Stimulated activated effector memory CD8-positive, alpha-beta T cell treated with anti-CD3 and anti-CD28 coated beads, Interleukin-12 subunit alpha, Interleukin-12 subunit beta, amount 100 ng/mL, for 72 hours (primary cell): Measurements from ENCODE around the gene MYH7.

ENCODE experiments used
- ATAC-seq: fragments of 150-1000 bp; cut with Tn5 transposase; 2 replicates; pipeline ENCODE4 v1.10.0; 2021
- DNase-seq, 2 donors: peaks; one replicate each; pipeline ENCODE4 v3.0.0; 2021 to 2022; ENCODE audit warnings: low spot score in 2 of 2
- H3K27ac Mint-ChIP-seq: one replicate; pipeline ENCODE4 v1.8.0; 2022; ENCODE audit warnings: mild to moderate bottlenecking, mixed read lengths
- H3K36me3 Mint-ChIP-seq: one replicate; pipeline ENCODE4 v1.8.0; 2022; ENCODE audit warnings: mild to moderate bottlenecking, mixed read lengths
- H3K4me1 Mint-ChIP-seq: one replicate; pipeline ENCODE4 v1.8.0; 2022; ENCODE audit warnings: mixed read lengths
- H3K4me3 Mint-ChIP-seq: one replicate; pipeline ENCODE4 v1.8.0; 2022; ENCODE audit warnings: mild to moderate bottlenecking, mixed read lengths
- H3K9me3 Mint-ChIP-seq: one replicate; pipeline ENCODE4 v1.8.0; 2022; ENCODE audit warnings: mixed read lengths

The MYH7 gene

DNA sequence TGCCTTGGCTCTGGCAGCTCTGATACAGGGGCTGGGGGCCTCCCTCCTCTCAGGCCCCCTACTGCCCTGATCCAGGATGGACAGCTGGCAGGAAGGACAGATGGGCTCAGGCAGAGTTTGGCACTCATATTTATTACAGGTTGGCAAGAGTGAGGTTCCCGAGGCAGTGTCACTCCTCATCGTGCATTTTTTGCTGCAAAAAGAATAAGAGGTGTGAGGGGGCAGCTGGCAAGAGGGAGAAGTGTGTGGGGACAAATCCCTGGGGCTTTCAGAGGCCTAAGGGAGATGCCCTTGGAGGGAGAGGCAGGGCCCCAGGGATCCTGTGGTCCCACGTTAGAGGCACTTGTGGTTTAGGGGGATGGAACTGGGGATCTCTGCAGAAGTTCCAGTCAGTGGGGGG, 53.6 kb downstream of the MYH7 start:
- no peaks in the 10 kb centered on the region for H3K9me3 Mint-ChIP-seq
- no peaks in the 10 kb centered on the region for H3K4me1 Mint-ChIP-seq
- H3K4me3 Mint-ChIP-seq: no peak overlapping the region
- ATAC-seq (no peak), DNase-seq (no peak)
- peak overlapping the region; percentile 24 for H3K27ac Mint-ChIP-seq
- H3K36me3 Mint-ChIP-seq: no peaks in the 10 kb centered on the region

DNA sequence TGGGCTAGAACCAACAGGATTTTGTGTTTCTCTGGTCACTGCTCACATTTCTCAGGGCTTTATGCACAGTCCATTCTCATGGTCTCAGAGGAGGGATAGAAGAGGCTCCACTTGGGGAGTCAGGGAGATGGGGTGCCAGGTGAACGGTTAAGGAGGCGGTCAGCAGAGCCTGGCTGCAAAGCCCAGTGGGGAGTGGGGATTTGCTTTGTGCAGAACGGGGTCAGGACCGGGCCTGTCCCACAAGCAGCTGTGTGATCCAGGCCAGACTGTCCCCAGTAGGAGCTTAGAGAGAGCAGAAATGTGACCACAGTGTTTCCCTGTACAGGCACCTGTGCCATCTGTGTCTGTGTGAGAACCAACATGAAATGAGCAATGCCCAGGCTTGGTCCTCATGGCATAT, 54.5 kb downstream of the MYH7 start:
- Mint-ChIP-seq H3K4me3 (no peak overlapping the region), H3K27ac (no peak overlapping the region), H3K36me3 (no peaks in the 10 kb centered on the region), H3K4me1 (no peaks in the 10 kb centered on the region), H3K9me3 (no peaks in the 10 kb centered on the region)
- no peak for ATAC-seq
- DNase-seq: no peak

DNA sequence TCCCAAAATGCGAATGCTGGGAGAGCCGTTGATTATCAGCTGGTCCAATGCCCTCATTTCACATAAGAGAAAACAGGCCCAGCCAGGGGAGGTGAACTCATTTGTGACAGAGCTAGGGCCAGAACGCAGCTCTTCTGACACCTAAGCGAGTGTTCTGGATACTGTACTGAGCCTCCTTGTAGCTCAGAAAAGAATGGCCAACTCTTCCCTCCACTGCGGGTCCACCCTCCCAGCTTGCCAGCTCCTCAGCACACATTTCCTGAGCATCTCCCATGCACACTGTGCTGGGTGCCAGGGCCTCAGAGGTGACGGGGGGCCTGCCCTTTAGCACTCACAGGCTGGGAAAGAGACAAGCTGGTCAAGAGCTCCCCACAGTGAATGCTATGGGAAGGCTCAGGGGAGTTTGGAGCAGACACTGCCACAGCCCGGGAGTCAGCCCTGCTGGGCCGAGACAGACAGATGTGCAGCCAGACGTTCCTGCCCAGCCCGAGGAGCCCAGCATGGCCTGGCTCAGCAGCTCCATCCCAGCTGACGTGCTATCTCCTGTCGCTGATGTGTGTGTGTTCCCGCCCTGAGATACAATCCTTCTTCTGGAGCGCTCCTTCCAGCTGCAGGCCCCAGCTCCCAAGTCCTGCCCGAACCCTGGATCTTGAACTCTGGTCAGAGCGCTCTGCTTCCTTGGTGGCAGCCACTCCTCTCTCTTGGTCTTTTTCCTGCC, 55.1 kb downstream of the MYH7 start:
- H3K9me3 Mint-ChIP-seq: no peaks in the 10 kb centered on the region
- no peak for ATAC-seq

DNA sequence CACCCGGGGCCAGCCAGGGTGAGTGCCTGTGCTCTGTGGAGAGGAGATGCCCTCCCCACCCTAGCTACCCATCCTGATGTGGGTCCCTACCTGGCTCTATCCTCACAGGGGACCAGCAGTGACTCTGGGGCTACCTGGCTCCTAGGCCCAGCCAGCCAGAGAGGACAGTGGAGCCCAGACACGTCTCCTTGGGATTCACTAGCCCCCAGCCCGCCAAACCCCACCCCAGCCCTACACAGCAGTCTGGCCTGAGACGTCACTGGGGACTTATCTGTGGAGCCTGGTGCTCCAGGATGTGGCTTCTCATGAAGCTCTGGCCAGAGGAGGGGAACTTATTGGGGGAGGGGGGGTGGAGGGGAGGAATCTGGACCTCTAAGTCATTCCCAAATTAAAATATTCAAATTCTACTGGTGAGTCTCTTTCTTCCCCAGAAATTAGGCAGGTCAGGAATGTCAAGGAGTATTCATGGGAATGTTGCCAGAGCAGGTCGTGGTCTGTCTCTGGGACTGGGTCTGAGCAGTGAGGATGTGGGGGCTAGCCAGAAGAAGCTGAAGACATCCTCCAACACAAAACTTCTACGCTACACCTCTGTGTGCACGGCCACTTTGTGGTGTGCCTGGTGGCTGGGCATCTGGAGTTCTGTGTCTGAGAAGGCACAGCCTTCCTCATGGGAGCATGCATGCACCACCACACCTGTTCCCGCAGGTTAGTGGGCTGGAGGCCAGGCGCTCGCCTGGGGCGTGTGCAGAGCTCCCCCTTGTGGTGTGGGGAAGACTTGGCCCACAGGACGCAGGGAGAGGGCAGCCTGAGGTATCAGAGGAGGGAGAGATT, 55.9 kb downstream of the MYH7 start:
- H3K4me3 Mint-ChIP-seq: no peak overlapping the region
- no peak overlapping the region for H3K27ac Mint-ChIP-seq
- no peaks in the 10 kb centered on the region for H3K4me1 Mint-ChIP-seq
- ATAC-seq: peak; percentile 69
- H3K9me3 Mint-ChIP-seq: no peaks in the 10 kb centered on the region
- DNase-seq: peak; percentile 55 to 77
- H3K36me3 Mint-ChIP-seq: no peaks in the 10 kb centered on the region

More for the DNA sequence above, 55.1 kb downstream of the MYH7 start:
- Mint-ChIP-seq H3K4me3 (no peak overlapping the region), H3K36me3 (no peaks in the 10 kb centered on the region), H3K4me1 (no peaks in the 10 kb centered on the region), H3K27ac (no peak overlapping the region)
- no peak for DNase-seq

DNA sequence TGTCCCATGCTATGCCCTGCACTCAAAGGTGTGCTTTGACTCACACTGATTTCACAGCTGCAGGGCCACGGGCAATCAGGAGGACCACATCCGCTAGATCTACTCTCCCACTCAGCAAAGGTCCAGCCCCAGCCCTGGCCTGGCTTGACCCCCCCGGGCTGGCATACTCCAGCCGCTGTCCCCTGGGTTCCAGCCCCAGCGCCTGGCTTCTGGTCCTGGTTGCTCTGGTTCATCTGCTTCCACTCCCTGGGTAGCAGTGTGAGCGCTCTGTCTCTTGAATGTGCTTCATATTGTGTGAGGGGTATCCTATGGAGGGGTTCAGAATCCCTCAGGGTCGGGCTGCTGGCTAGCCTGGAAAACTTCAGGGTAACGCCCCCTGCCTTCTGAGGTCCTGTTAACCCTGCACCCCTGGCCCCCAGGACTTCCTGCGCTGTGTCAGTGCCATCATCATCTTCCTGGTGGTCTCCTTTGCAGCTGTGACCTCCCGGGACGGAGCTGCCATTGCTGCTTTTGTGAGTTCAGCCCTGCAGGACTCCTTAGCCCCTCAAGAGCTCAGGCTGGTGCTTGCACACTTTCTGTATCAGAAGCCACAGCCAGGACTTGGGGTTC, 56.7 kb downstream of the MYH7 start:
- H3K36me3 Mint-ChIP-seq: no peaks in the 10 kb centered on the region
- ATAC-seq (no peak), DNase-seq (no peak)
- no peak overlapping the region for H3K27ac Mint-ChIP-seq
- H3K9me3 Mint-ChIP-seq: no peaks in the 10 kb centered on the region
- H3K4me1 Mint-ChIP-seq: no peaks in the 10 kb centered on the region
- H3K4me3 Mint-ChIP-seq: no peak overlapping the region

DNA sequence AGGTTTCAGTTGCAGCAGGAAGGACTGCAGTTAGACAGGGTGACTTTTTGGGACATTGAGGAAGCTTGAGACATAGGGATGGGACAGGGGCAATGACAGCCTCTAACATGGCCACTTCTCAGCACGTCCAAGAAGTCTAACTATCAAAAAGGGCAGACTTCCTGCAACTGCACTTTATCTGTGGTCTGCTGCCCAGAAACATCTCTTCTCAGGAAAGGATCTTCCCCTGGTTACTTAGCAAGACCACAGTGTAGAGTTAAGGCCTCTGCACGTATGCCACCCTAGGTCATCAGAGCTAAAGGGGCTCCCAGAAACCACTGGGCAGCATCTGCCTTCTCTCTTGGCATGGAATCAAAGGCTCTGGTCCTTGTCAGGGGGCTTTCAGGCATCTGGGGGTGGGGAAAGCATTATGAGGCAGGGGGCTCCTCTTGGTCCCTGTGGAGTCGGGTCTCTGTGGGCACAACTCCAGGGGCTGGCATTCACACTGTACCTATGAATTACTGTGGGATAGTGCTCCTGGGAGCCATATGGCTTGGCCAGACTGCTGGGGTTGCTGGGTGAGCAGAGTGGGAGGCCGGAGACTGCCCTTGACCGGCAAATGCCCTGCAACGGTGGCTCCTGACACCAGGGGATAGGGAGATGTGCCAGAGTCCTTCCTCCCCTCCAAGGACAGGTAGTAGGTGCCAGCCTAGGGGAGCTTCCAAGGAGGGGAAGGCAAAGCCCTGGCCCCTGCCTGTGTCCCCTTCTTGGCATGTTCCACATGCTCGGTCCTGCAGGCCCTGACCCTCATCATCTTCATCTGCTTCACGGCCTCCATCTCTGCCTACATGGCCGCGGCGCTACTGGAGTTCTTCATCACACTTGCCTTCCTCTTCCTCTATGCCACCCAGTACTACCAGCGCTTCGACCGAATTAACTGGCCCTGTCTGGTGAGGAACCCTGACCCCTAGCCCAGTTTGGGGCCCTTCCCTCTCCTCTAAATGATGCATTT, 57.6 kb downstream of the MYH7 start:
- ATAC-seq (no peak), DNase-seq (no peak)
- no peaks in the 10 kb centered on the region for H3K4me1 Mint-ChIP-seq
- no peak overlapping the region for H3K4me3 Mint-ChIP-seq
- H3K27ac Mint-ChIP-seq: peak overlapping the region; percentile 54
- no peaks in the 10 kb centered on the region for H3K9me3 Mint-ChIP-seq
- H3K36me3 Mint-ChIP-seq: no peaks in the 10 kb centered on the region

DNA sequence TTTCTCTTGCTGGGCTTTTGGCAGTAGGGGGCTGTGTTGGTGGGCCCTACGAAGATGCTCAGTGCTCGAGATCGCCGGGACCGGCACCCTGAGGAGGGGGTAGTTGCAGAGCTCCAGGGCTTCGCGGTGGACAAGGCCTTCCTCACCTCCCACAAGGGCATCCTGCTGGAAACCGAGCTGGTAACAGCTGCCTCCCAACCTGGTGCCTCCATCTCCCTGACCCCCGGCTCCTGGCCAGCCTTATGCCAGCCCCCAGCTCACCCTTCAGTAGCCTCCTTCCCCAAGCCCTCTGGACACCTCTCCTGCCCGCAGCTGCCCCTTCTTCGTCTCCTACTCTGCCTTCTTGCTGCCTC, 58.3 kb downstream of the MYH7 start:
- no peak overlapping the region for H3K4me3 Mint-ChIP-seq
- no peaks in the 10 kb centered on the region for H3K4me1 Mint-ChIP-seq
- no peaks in the 10 kb centered on the region for H3K9me3 Mint-ChIP-seq
- H3K36me3 Mint-ChIP-seq: no peaks in the 10 kb centered on the region
- H3K27ac Mint-ChIP-seq: peak overlapping the region; percentile 54
- ATAC-seq (no peak), DNase-seq (no peak)

DNA sequence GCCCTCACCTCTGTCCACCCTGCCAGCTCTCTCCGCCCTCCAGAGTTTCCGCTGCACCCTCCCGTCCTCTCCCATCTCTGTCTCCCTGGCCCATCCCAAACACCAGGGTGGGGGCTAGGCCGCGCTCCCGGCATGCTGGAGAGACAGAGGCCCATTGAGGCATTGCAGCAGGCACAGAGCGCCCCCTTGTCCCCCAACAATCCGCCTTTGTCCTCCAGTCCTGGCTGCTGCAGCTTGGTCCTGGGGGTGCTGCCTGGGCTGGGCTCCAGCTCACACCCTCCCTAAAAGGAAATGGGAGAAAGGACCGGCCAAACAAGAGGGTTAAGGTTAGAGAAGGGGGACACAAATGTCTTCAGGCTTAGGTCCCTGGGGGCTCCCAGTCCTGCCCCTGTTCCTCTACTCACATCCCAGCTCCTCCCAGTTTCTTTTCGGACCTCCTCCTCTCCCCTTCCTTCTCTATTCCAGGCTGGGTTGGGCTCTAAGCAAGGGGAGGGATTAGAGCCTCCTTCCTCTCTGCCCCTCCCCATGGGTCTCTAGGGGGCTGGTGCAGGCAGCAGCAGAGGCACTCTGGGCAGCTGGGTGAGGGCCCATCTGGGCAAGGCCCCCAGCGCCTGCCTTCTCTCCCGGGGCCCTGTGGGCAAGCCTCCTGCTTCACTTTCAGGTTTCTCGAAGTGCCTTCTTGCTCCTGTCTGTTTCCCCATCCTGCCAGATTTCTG, 58.8 kb downstream of the MYH7 start, which contains the start of gene CMTM5:
TSS of gene CMTM5 (plus strand) at position 565 of the 716 bp plus-strand sequence. CDS start 206 bp downstream, outside the sequence.
- Mint-ChIP-seq H3K4me1 (no peaks in the 10 kb centered on the region), H3K4me3 (no peak within 1 kb of the TSS), H3K9me3 (no peaks in the 10 kb centered on the region), H3K36me3 (no peaks in the 10 kb centered on the region), H3K27ac (peak within 1 kb of the TSS; percentile 54)
- ATAC-seq (no peak), DNase-seq (no peak)

- no peak for DNase-seq
- H3K36me3 Mint-ChIP-seq: no peaks in the 10 kb centered on the region
- no peak overlapping the region for H3K4me3 Mint-ChIP-seq
- no peaks in the 10 kb centered on the region for H3K9me3 Mint-ChIP-seq
- ATAC-seq: no peak
- no peak overlapping the region for H3K27ac Mint-ChIP-seq
- H3K4me1 Mint-ChIP-seq: no peaks in the 10 kb centered on the region
Measured at GRCh38 chr14:23375527-23376251, 59.8 kb downstream of the MYH7 start.

DNA sequence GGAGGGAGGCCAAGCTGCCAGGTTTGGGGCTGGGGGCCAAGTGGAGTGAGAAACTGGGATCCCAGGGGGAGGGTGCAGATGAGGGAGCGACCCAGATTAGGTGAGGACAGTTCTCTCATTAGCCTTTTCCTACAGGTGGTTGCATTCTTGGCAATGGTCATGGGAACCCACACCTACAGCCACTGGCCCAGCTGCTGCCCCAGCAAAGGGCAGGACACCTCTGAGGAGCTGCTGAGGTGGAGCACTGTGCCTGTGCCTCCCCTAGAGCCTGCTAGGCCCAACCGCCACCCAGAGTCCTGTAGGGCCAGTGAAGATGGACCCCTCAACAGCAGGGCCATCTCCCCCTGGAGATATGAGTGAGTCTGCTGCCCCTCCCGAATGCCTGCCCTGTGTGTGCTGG, 62.4 kb downstream of the MYH7 start:
- H3K36me3 Mint-ChIP-seq: no peaks in the 10 kb centered on the region
- no peaks in the 10 kb centered on the region for H3K4me1 Mint-ChIP-seq
- H3K9me3 Mint-ChIP-seq: no peaks in the 10 kb centered on the region
- no peak overlapping the region for H3K27ac Mint-ChIP-seq
- DNase-seq: no peak
- H3K4me3 Mint-ChIP-seq: no peak overlapping the region
- ATAC-seq: no peak

GRCh38 chr14:23372509-23372908, 63.0 kb downstream of the MYH7 start, which contains the start of gene IL25:
Gene IL25 (plus strand): TSS chr14:23372809.
- Mint-ChIP-seq H3K36me3 (no peaks in the 10 kb centered on the region), H3K9me3 (no peaks in the 10 kb centered on the region), H3K4me3 (no peak within 1 kb of the TSS), H3K27ac (peak within 1 kb of the TSS; percentile 9), H3K4me1 (no peaks in the 10 kb centered on the region)
- no peak for DNase-seq
- ATAC-seq: no peak

- Mint-ChIP-seq H3K4me1 (no peaks in the 10 kb centered on the region), H3K27ac (peak overlapping the region; percentile 9), H3K36me3 (no peaks in the 10 kb centered on the region), H3K4me3 (no peak overlapping the region), H3K9me3 (no peaks in the 10 kb centered on the region)
- DNase-seq (no peak), ATAC-seq (no peak)
Measured at GRCh38 chr14:23371865-23372264, 63.6 kb downstream of the MYH7 start.

DNA sequence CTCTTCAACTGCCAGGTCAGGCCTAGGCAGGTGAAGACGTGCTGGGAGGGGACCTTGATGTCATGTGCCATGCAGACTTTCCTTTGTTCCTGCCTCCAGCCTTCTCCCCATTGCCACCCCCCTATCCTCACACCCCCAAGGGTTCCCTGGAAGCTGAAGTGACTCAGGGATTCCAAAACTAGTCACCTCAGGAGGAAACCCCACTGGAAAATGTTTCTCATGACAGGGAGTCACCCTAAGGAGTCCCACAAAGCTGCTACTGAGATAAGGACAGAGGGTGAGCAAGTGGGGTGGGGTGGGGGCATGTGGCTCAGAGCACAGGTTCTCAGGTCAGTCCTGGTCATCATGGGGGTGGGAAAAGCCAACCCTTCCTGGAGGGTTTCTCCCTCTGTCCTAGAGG, 65.2 kb downstream of the MYH7 start:
- DNase-seq: no peak
- no peak overlapping the region for H3K27ac Mint-ChIP-seq
- no peaks in the 10 kb centered on the region for H3K36me3 Mint-ChIP-seq
- H3K4me1 Mint-ChIP-seq: no peaks in the 10 kb centered on the region
- ATAC-seq: no peak
- no peaks in the 10 kb centered on the region for H3K9me3 Mint-ChIP-seq
- H3K4me3 Mint-ChIP-seq: no peak overlapping the region

- Mint-ChIP-seq H3K9me3 (no peaks in the 10 kb centered on the region), H3K4me3 (no peak overlapping the region), H3K36me3 (no peaks in the 10 kb centered on the region), H3K27ac (no peak overlapping the region), H3K4me1 (no peaks in the 10 kb centered on the region)
- no peak for DNase-seq
- ATAC-seq: no peak
Measured at GRCh38 chr14:23366426-23366921, 69.0 kb downstream of the MYH7 start.
